ENCODE data around the gene NKAIN4.

- TF ChIP-seq CTCF (IDR thresholded peaks at IDR 0.05) (no peak), POLR2A (IDR thresholded peaks at IDR 0.05) (no peak)
These were observed 2.0 kb downstream of the NKAIN4 start for GRCh38 chr20:63252284-63252711.

Measured in adrenal gland (tissue), 5 donors.